HG02970 (cell line): ENCODE measurements around the gene CD274.
"Not testable (repeated sequence)": the region's sequence is repeated elsewhere in the genome, so short reads cannot be mapped to it uniquely, and the experiment has no call there.

Experiments
- ATAC-seq: cut with Tn5 transposase; IDR thresholded peaks from one replicate; pipeline ENCODE4 v1.9.1; 2021; ENCODE audit warnings: mild to moderate bottlenecking, moderate library complexity, moderate number of reproducible peaks; ENCODE audit not compliant: unreplicated experiment, low FRiP score

The CD274 gene

GRCh38 chr9:5493679-5494511 is 43.6 kb downstream of the CD274 start:
- peak; percentile 88 for ATAC-seq

- not testable (repeated sequence) for ATAC-seq
These were observed 44.4 kb downstream of the CD274 start for GRCh38 chr9:5494765-5495164.

GRCh38 chr9:5499157-5499556 is 48.8 kb downstream of the CD274 start:
- no peak for ATAC-seq

GRCh38 chr9:5499889-5500398 is 49.6 kb downstream of the CD274 start:
- no peak for ATAC-seq

GRCh38 chr9:5500441-5501235 is 50.3 kb downstream of the CD274 start:
- no peak for ATAC-seq

- no peak for ATAC-seq
These were observed 52.2 kb downstream of the CD274 start for GRCh38 chr9:5502553-5502952.

- ATAC-seq: no peak
These were observed 59.2 kb downstream of the CD274 start for GRCh38 chr9:5509573-5509972.

- peak; percentile 72 for ATAC-seq
These were observed 60.1 kb downstream of the CD274 start, which contains the start of gene PDCD1LG2 for GRCh38 chr9:5510360-5510931. TSS of gene PDCD1LG2 (plus strand) at chr9:5510531. CDS start at chr9:5522547, 12,016 bp downstream.

GRCh38 chr9:5510989-5511388 is 60.6 kb downstream of the CD274 start:
- no peak for ATAC-seq

GRCh38 chr9:5511476-5511875 is 61.1 kb downstream of the CD274 start:
- no peak for ATAC-seq

- ATAC-seq: no peak
These were observed 61.7 kb downstream of the CD274 start for GRCh38 chr9:5511935-5512580.

- ATAC-seq: no peak
These were observed 62.5 kb downstream of the CD274 start for GRCh38 chr9:5512658-5513452.

GRCh38 chr9:5513966-5514616 is 63.7 kb downstream of the CD274 start:
- no peak for ATAC-seq

- no peak for ATAC-seq
These were observed 64.4 kb downstream of the CD274 start for GRCh38 chr9:5514617-5515260.

GRCh38 chr9:5515261-5515650 is 64.9 kb downstream of the CD274 start:
- no peak for ATAC-seq

- no peak for ATAC-seq
These were observed 66.3 kb downstream of the CD274 start for GRCh38 chr9:5516453-5517220.

GRCh38 chr9:5518171-5518936 is 68.0 kb downstream of the CD274 start:
- ATAC-seq: no peak
